ENCODE measurements around the gene KIF2C. TPM values are rescaled to one million over a fixed set of nuclear protein-coding genes. Genes with fewer than 3 reads are reported as not detected.

Gene KIF2C
- total and polyA plus RNA-seq, 9 of the 15 experiments (the other 6 are each of a cell fraction or from before 2014, with no cell fraction given), result 84.9 to 226 (median 169) TPM

GRCh38 chr1:44808063-44808937, 68.7 kb downstream of the KIF2C start, which contains the start of gene BTBD19 (continued):
- 0 out of 2 replicates have a peak, but pooled peaks have one; percentile 18 for TF ChIP-seq MGA (IDR thresholded peaks at IDR 0.05)
- no peak for TF ChIP-seq MYBL2 (IDR thresholded peaks at IDR 0.05; ENCODE audit: low read depth)
- no peak for TF ChIP-seq MYBL2 (CRISPR knock-in tag; IDR thresholded peaks at IDR 0.05; ENCODE audit: borderline replicate concordance)
- peak; percentile 68 for TF ChIP-seq PYGO2 (tag; IDR thresholded peaks at IDR 0.05)
- TF ChIP-seq CHAMP1 (IDR thresholded peaks at IDR 0.05), result no peak
- no peak for TF ChIP-seq ZNF444 (CRISPR knock-in tag; IDR thresholded peaks at IDR 0.05)
- TF ChIP-seq RB1 (IDR thresholded peaks at IDR 0.05; ENCODE audit: low read depth), result peak; percentile 2
- TF ChIP-seq CHD1 (IDR thresholded peaks at IDR 0.05; ENCODE audit: low read length), result no peak
- TF ChIP-seq RHOXF2B (CRISPR knock-in tag; conservative IDR thresholded peaks at IDR 0.05), result no peak
- no peak for TF ChIP-seq PREB (CRISPR knock-in tag; IDR thresholded peaks at IDR 0.05)
- no peak for TF ChIP-seq ZNF134 (CRISPR knock-in tag; conservative IDR thresholded peaks at IDR 0.05)
- TF ChIP-seq ZNF23 (CRISPR knock-in tag; IDR thresholded peaks at IDR 0.05), result peak; percentile 28; the same call in 1 of the 2 replicates

Data from K562 (cell line).